RWPE2 (cell line): ENCODE measurements around the gene CRLF1.

Experiments
- ATAC-seq: fragments of 200-7000 bp; cut with Tn5 transposase; 3 replicates; pipeline ENCODE4 v1.9.1; 2021; ENCODE audit warnings: low read depth
- DNase-seq: peaks from one replicate; pipeline ENCODE4 v3.0.0-alpha.2; 2020; ENCODE audit warnings: low spot score
- H3K27ac ChIP-seq: fragments of 450-650 bp; 2 replicates; pipeline ENCODE4 v1.5.1; 2017; ENCODE audit warnings: mild to moderate bottlenecking; ENCODE audit not compliant: poor library complexity, severe bottlenecking
- H3K27me3 ChIP-seq: fragments of 250-450 bp; sonication (Bioruptor Pico); 2 replicates; pipeline ENCODE4 v1.5.1; 2021; ENCODE audit warnings: mild to moderate bottlenecking, moderate library complexity; ENCODE audit not compliant: insufficient read depth, poor library complexity, severe bottlenecking
- H3K36me3 ChIP-seq: fragments of 250-450 bp; sonication (Bioruptor Pico); 2 replicates; pipeline ENCODE4 v1.5.1; 2020; ENCODE audit warnings: low read depth, mild to moderate bottlenecking, moderate library complexity
- H3K4me1 ChIP-seq: fragments of 250-450 bp; sonication (Bioruptor Pico); 2 replicates; pipeline ENCODE4 v1.5.1; 2021; ENCODE audit warnings: mild to moderate bottlenecking, moderate library complexity; ENCODE audit not compliant: insufficient read depth, poor library complexity, severe bottlenecking
- H3K4me3 ChIP-seq: fragments of 250-450 bp; sonication (Bioruptor Pico); 2 replicates; pipeline ENCODE4 v1.5.1; 2021; ENCODE audit warnings: mild to moderate bottlenecking, moderate library complexity; ENCODE audit not compliant: severe bottlenecking
- H3K9me3 ChIP-seq: fragments of 250-450 bp; sonication (Bioruptor Pico); 2 replicates; pipeline ENCODE4 v1.5.1; 2021; ENCODE audit warnings: mild to moderate bottlenecking, moderate library complexity; ENCODE audit not compliant: severe bottlenecking
- TF ChIP-seq, protein P1 (sequence below): fragments of 450-650 bp; IDR thresholded peaks from one replicate; pipeline ENCODE4 v1.5.1; 2017; ENCODE audit warnings: mild to moderate bottlenecking, moderate library complexity; ENCODE audit not compliant: poor library complexity, severe bottlenecking

The CRLF1 gene

GRCh38 chr19:18629166-18630088 lies 22.8 kb upstream of the CRLF1 start:
- H3K27ac ChIP-seq = no peak overlapping the region
- H3K27me3 ChIP-seq = no peaks in the 10 kb centered on the region
- H3K4me3 ChIP-seq = no peak overlapping the region
- no peaks in the 10 kb centered on the region for H3K9me3 ChIP-seq
- H3K36me3 ChIP-seq = no peaks in the 10 kb centered on the region
- H3K4me1 ChIP-seq = no peaks in the 10 kb centered on the region
- TF ChIP-seq, protein P1, sequence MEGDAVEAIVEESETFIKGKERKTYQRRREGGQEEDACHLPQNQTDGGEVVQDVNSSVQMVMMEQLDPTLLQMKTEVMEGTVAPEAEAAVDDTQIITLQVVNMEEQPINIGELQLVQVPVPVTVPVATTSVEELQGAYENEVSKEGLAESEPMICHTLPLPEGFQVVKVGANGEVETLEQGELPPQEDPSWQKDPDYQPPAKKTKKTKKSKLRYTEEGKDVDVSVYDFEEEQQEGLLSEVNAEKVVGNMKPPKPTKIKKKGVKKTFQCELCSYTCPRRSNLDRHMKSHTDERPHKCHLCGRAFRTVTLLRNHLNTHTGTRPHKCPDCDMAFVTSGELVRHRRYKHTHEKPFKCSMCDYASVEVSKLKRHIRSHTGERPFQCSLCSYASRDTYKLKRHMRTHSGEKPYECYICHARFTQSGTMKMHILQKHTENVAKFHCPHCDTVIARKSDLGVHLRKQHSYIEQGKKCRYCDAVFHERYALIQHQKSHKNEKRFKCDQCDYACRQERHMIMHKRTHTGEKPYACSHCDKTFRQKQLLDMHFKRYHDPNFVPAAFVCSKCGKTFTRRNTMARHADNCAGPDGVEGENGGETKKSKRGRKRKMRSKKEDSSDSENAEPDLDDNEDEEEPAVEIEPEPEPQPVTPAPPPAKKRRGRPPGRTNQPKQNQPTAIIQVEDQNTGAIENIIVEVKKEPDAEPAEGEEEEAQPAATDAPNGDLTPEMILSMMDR = no peak
- ATAC-seq (no peak), DNase-seq (no peak)

DNA sequence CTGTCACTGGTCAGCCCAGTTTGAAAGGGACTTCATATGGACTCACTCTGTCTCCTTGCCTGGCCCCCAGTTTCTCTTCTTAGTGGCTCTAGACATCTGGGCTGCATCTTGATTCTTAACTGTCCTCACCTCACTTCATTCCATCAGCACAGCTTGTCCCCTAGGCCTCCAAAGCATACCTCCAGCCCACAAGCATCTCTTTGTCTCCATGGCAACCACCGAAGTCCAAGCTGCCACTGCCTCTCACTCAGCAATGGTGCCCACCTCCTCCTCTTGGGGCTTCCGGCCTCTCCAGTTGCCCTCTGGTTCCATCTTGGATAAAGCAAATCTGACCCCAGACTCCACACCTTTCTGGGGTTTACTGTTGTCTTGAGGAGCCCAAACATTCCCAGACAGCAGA lies 20.3 kb upstream of the CRLF1 start:
- no peak for ATAC-seq
- H3K27ac ChIP-seq = no peak overlapping the region
- no peaks in the 10 kb centered on the region for H3K27me3 ChIP-seq
- H3K9me3 ChIP-seq = no peaks in the 10 kb centered on the region
- no peaks in the 10 kb centered on the region for H3K4me1 ChIP-seq
- no peak for DNase-seq
- no peak overlapping the region for H3K4me3 ChIP-seq
- TF ChIP-seq, protein P1 = no peak
- H3K36me3 ChIP-seq = no peaks in the 10 kb centered on the region

DNA sequence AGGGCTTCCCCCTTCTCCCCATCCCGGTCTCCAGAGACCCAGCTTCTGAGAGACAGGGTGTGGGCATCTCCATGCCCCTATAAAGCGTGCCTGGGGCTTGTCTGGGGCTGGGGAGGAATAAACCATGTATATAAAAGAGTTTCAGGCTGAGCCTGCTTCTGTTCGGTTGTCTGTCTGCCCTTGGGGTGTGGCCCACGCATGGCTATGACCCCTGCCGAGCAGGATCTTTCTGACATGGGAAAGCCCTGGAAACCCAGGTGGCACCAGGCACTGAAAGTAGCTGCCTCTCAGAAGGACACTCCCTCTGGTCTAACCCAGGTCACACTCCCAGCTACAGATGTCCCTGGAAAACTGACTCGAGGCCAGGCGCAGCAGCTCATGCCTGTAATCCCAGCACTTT lies 14.3 kb upstream of the CRLF1 start:
- Histone ChIP-seq H3K36me3 (no peaks in the 10 kb centered on the region), H3K9me3 (no peaks in the 10 kb centered on the region), H3K27me3 (no peaks in the 10 kb centered on the region), H3K4me3 (no peak overlapping the region), H3K27ac (no peak overlapping the region), H3K4me1 (no peaks in the 10 kb centered on the region)
- TF ChIP-seq, protein P1 = no peak
- ATAC-seq (no peak), DNase-seq (no peak)

- H3K36me3 ChIP-seq = no peaks in the 10 kb centered on the region
- ATAC-seq (no peak), DNase-seq (no peak)
- no peaks in the 10 kb centered on the region for H3K4me1 ChIP-seq
- H3K27me3 ChIP-seq = no peaks in the 10 kb centered on the region
- H3K9me3 ChIP-seq = no peaks in the 10 kb centered on the region
- TF ChIP-seq, protein P1 = no peak
- no peak overlapping the region for H3K27ac ChIP-seq
- H3K4me3 ChIP-seq = no peak overlapping the region
These were observed 13.7 kb upstream of the CRLF1 start for GRCh38 chr19:18620311-18620710.

- no peak overlapping the region for H3K27ac ChIP-seq
- H3K27me3 ChIP-seq = peaks cover 18% of the 10 kb centered on the region
- no peaks in the 10 kb centered on the region for H3K4me1 ChIP-seq
- DNase-seq (no peak), ATAC-seq (no peak)
- H3K4me3 ChIP-seq = no peak overlapping the region
- H3K36me3 ChIP-seq = no peaks in the 10 kb centered on the region
- no peaks in the 10 kb centered on the region for H3K9me3 ChIP-seq
- TF ChIP-seq, protein P1 = no peak
These were observed 11.6 kb upstream of the CRLF1 start for GRCh38 chr19:18618236-18618635.
